ENCODE measurements around the gene MCM3.

DNA sequence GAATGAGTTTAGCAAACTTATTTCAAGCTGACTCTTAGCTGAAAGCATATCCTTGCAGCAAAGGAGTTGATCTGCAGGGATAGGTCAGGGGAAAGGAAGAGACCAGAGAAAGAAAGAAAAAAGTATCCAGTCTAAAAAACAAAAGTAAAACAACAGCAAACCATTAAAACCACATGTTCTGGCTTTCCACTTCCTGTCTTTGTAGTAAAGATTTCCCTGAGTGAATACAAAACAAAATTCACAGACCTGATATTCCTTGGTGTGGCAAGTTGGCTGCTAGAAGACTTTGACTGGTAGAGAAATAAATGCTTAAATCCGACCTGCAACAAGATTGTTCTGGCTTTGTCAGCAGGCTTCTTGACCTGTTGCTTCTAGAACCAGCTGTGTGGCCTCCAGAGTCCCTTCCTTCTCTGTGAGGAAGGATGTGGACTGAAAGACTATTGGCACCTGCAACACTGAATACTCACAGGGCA is 23.4 kb upstream of the MCM3 start:
- TF ChIP-seq, protein P1, sequence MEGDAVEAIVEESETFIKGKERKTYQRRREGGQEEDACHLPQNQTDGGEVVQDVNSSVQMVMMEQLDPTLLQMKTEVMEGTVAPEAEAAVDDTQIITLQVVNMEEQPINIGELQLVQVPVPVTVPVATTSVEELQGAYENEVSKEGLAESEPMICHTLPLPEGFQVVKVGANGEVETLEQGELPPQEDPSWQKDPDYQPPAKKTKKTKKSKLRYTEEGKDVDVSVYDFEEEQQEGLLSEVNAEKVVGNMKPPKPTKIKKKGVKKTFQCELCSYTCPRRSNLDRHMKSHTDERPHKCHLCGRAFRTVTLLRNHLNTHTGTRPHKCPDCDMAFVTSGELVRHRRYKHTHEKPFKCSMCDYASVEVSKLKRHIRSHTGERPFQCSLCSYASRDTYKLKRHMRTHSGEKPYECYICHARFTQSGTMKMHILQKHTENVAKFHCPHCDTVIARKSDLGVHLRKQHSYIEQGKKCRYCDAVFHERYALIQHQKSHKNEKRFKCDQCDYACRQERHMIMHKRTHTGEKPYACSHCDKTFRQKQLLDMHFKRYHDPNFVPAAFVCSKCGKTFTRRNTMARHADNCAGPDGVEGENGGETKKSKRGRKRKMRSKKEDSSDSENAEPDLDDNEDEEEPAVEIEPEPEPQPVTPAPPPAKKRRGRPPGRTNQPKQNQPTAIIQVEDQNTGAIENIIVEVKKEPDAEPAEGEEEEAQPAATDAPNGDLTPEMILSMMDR (IDR thresholded peaks at IDR 0.05) = no peak
- no peak for TF ChIP-seq EZH2 (IDR thresholded peaks at IDR 0.05; ENCODE audit: borderline replicate concordance, insufficient read depth, low read depth, low read length, poor library complexity, severe bottlenecking)
